NT2/D1 (cell line): ENCODE measurements around the gene PAK1.

ENCODE experiments used
- SUZ12 ChIP-seq: IDR thresholded peaks from 2 replicates; pipeline ENCODE4 v1.6.1; 2011; ENCODE audit not compliant: insufficient read length, insufficient read depth; ENCODE audit errors: extremely low read depth
- YY1 ChIP-seq: IDR thresholded peaks from 2 replicates; pipeline ENCODE4 v1.6.1; 2011; ENCODE audit not compliant: insufficient read length, insufficient read depth
- ZNF274 ChIP-seq: IDR thresholded peaks from 2 replicates; pipeline ENCODE4 v1.6.1; 2011; ENCODE audit warnings: mild to moderate bottlenecking, low read depth, low read length

DNA sequence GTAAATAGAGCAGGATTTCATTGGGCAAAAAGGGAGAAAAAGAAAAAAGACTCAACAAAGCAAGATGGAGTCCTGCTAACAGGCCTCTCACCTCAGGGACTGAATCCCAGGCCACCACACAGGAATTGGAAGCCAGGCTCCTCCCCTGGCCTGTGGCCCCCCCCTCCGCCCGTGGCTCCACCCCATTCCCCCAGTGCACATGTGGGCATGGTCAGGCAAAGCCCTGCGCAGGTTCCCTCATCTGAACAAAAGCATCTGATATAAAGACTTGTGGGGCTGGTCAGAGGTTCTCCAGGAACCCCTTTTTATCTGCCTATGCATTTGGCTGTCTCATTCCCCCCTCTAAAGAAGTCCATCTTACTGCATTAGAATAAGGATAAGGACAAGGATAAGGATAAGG, 46.0 kb upstream of the PAK1 start:
- TF ChIP-seq ZNF274 (no peak), YY1 (no peak), SUZ12 (no peak)
